Measurements from ENCODE around the gene MTRF1L. TPM values are rescaled to one million over a fixed set of nuclear protein-coding genes. Genes with fewer than 3 reads are reported as not detected.

MTRF1L gene
- total and polyA plus RNA-seq, 2 donors (not counting 1 experiment from before 2014, with no cell fraction given), result 9.8 to 24.0 TPM

DNA sequence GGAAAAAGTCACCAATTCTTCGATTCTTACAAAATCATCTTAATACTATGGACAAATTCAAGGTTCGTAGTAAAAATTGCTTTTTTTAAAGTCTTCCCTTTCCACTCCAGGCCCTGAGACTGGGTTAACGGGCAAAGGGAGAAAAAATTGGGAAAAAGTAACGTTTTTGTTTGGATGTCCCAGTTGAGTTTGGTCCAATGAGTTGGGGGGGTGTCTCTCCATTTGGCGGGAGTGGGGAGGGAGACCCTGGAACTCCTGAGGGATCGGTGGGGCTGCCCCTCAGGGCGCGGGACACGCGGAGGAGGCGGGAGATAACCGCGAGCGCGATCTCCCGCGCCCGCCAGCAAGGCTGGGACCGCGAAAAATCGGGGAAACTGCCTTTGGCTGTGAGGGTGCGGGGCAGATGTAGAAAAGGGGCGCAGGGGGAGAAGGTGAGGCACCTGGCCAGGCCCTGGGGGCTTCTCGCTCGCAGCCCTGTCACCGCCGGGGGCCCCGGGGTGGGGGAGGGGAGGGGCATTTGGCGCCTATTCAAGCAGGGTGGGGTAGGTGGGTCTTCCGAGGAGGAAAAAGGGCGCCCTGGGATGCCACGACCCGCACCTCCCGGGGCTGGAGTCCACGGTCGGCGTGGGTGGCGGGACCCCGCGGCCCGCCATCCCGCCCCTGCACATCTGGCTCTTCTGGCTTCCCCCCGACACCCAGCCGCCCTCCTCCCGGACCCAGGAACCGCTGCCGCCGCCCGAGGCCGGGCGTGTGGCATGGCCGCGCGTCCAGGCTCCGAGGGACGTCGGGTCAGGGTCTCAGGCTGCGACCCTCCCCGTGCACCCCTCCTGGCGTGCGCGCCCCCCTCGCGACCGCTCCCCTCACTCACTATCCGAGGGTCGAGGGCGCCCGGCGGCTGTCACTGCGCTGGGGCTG is 20.3 kb downstream of the MTRF1L start:
- ATAC-seq (ENCODE audit: low read depth), result no peak

More for the DNA sequence above, 20.3 kb downstream of the MTRF1L start:
- Histone ChIP-seq H3K27ac (ENCODE audit: low read length in 2 of 2) (no peak overlapping the region), H3K36me3 (replicated peaks in 1 of 2; ENCODE audit: control extremely low read depth in 1 of 2, control insufficient read depth in 1 of 2, extremely low read depth in 1 of 2, insufficient read depth in 2 of 2, low read length in 1 of 2) (peaks cover 2 to 5% of the 10 kb centered on the region in 2 experiments), H2AFZ (ENCODE audit: insufficient read depth, low read depth, low read length, poor library complexity, severe bottlenecking) (no peak overlapping the region), H3K4me1 (ENCODE audit: control insufficient read depth in 2 of 2, insufficient read depth in 2 of 2, low read length in 2 of 2) (peaks cover 22 to 32% of the 10 kb centered on the region in 2 donors), H3K79me2 (ENCODE audit: control insufficient read depth, insufficient read depth, low read length) (peaks cover 86% of the 10 kb centered on the region), H3K4me3 (ENCODE audit: control extremely low read depth in 1 of 5, extremely low read depth in 1 of 5, insufficient read depth in 1 of 5, low read depth in 2 of 5, low read length in 4 of 5) (peak overlapping the region; percentile 60 to 91 (median 70)), H3K9me3 (ENCODE audit: control extremely low read depth in 1 of 3, control insufficient read depth in 2 of 3, insufficient read depth in 1 of 3, low read length in 2 of 3) (no peaks in the 10 kb centered on the region), H4K20me1 (ENCODE audit: control insufficient read depth, insufficient read depth, low read length, poor library complexity, severe bottlenecking) (peaks cover 29% of the 10 kb centered on the region), H3K4me2 (replicated peaks; ENCODE audit: low read depth, low read length, poor library complexity, severe bottlenecking) (peak overlapping the region; percentile 99), H3K27me3 (replicated peaks in 1 of 4; ENCODE audit: control extremely low read depth in 1 of 4, control insufficient read depth in 3 of 4, insufficient read depth in 4 of 4, low read length in 3 of 4) (no peaks in the 10 kb centered on the region), H3K9ac (ENCODE audit: low read length) (peak overlapping the region; percentile 87)
- CTCF ChIA-PET, result interaction anchor here (1.7 kb wide), 1 partner anchor 19 kb away, joined by 5 read pairs; no protein-coding TSS in a partner anchor
- intact Hi-C loops (cut with micrococcal nuclease), result loop anchor here (2.0 kb wide), 2 partner anchors 21 to 679 kb away; partner anchors contain the start of gene MTRF1L
- Mint-ChIP-seq H3K27me3 (no peaks in the 10 kb centered on the region), H3K4me1 (peaks cover 41% of the 10 kb centered on the region), H3K4me3 (peak overlapping the region; percentile 96), H3K27ac (no peak overlapping the region), H3K9me3 (ENCODE audit: insufficient read depth) (no peaks in the 10 kb centered on the region)
- no peak for DNase-seq
- POLR2A ChIA-PET, result interaction anchor here (1.0 kb wide), 1 partner anchor 1530 kb away, joined by 3 read pairs; a partner anchor contains a TSS
- WGBS (ENCODE audit: insufficient coverage), result 6% methylated on average over 69 of the region's 71 CpGs
- TF ChIP-seq EZH2 (IDR thresholded peaks at IDR 0.05; ENCODE audit: borderline replicate concordance, insufficient read depth, low read depth, low read length, poor library complexity, severe bottlenecking) (no peak), CTCF (IDR thresholded peaks at IDR 0.05) (no peak)

Data from B cell (primary cell).